RWPE1 (cell line): ENCODE results near the gene ALDOA.

Source experiments
- CTCF ChIA-PET: fragments of 350-600 bp; sonication (Branson Sonifier 250); formaldehyde crosslinking; extraction: SDS; loops from one replicate; lab custom pipeline; 2021; lab: Yijun Ruan, JAX
- POLR2A ChIA-PET: fragments of 400-600 bp; formaldehyde crosslinking; extraction: SDS; loops from one replicate; lab custom pipeline; 2020; ENCODE audit warnings: antibody characterized with exemption; ENCODE audit not compliant: low non-redundant PET; lab: Yijun Ruan, JAX
- DNase-seq: peaks from one replicate; pipeline ENCODE4 v3.0.0; 2012; ENCODE audit warnings: low spot score
- H3K27ac ChIP-seq: fragments of 450-650 bp; 2 replicates; pipeline ENCODE4 v1.5.1; 2017
- CTCF ChIP-seq: fragments of 450-650 bp; conservative IDR thresholded peaks from 2 replicates; pipeline ENCODE4 v1.5.1; 2017; ENCODE audit warnings: low read depth, mild to moderate bottlenecking

The ALDOA gene

GRCh38 chr16:30085247-30085646 is 19.7 kb downstream of the ALDOA start:
- POLR2A ChIA-PET: no interaction called here
- CTCF ChIA-PET: interaction anchor here (0.6 kb wide), 1 partner anchor 30 kb away, joined by 3 read pairs; no protein-coding TSS in a partner anchor
- DNase-seq: no peak
- TF ChIP-seq CTCF: no peak
- peak overlapping the region; percentile 60 for H3K27ac ChIP-seq

- no peak for DNase-seq
- ChIA-PET POLR2A (no interaction called here), CTCF (interaction anchor here (0.6 kb wide), 1 partner anchor 29 kb away, joined by 3 read pairs; no protein-coding TSS in a partner anchor)
- peak overlapping the region; percentile 60 for H3K27ac ChIP-seq
- TF ChIP-seq CTCF: no peak
These were observed 20.3 kb downstream of the ALDOA start for GRCh38 chr16:30085820-30086219.

GRCh38 chr16:30086291-30087140 is 21.0 kb downstream of the ALDOA start:
- no peak for TF ChIP-seq CTCF
- POLR2A ChIA-PET: no interaction called here
- CTCF ChIA-PET: no interaction called here
- peak overlapping the region; percentile 60 for H3K27ac ChIP-seq
- DNase-seq: no peak

- CTCF ChIA-PET: no interaction called here
- POLR2A ChIA-PET: no interaction called here
- H3K27ac ChIP-seq: peak overlapping the region; percentile 79
- TF ChIP-seq CTCF: no peak
- DNase-seq: no peak
These were observed 21.8 kb downstream of the ALDOA start for GRCh38 chr16:30087181-30087898.

- ChIA-PET POLR2A (no interaction called here), CTCF (no interaction called here)
- no peak for DNase-seq
- no peak for TF ChIP-seq CTCF
- H3K27ac ChIP-seq: peak overlapping the region; percentile 79
These were observed 22.8 kb downstream of the ALDOA start for GRCh38 chr16:30088237-30088831.
